H1 (cell line): ENCODE measurements around the gene COL21A1. TPM values are rescaled to one million over a fixed set of nuclear protein-coding genes. Genes with fewer than 3 reads are reported as not detected.

ENCODE experiments used
- CTCF ChIA-PET: fragments of 300-600 bp; sonication (Branson Sonifier 250); formaldehyde crosslinking; loops from one replicate; lab custom pipeline; 2021; ENCODE audit not compliant: partially characterized antibody; lab: Charles Lee
- POLR2A ChIA-PET: fragments of 300-600 bp; sonication (Branson Sonifier 250); formaldehyde crosslinking; loops from one replicate; lab custom pipeline; 2021; ENCODE audit warnings: inconsistent platforms; ENCODE audit not compliant: partially characterized antibody; lab: Charles Lee
- DNase-seq, 2 experiments: peaks; one replicate each; pipeline versions ENCODE4 v3.0.0 to v3.0.0-alpha.2; 2010 to 2022; ENCODE audit warnings: low spot score in 2 of 2, low read depth in 1 of 2, mixed read lengths in 1 of 2
- FAIRE-seq: peaks from 2 replicates; lab custom pipeline; 2011; peaks lifted over from hg19 to GRCh38; lab: Jason Lieb, UNC
- H2AFZ ChIP-seq: 2 replicates; pipeline ENCODE4 v1.8.1; 2012; ENCODE audit warnings: low read length, inconsistent platforms
- H2AK5ac ChIP-seq: 2 replicates; pipeline ENCODE4 v1.6.1; 2013; ENCODE audit warnings: low read depth, low read length
- H2BK120ac ChIP-seq: replicated peaks from 2 replicates; pipeline ENCODE3; 2013; ENCODE audit warnings: low read depth, low read length, inconsistent platforms
- H2BK12ac ChIP-seq: 2 replicates; pipeline ENCODE4 v1.6.1; 2013; ENCODE audit warnings: low read depth, low read length
- H2BK15ac ChIP-seq: 2 replicates; pipeline ENCODE4 v1.6.1; 2013; ENCODE audit warnings: low read length
- H2BK20ac ChIP-seq: 2 replicates; pipeline ENCODE4 v1.6.1; 2013; ENCODE audit warnings: low read length
- H2BK5ac ChIP-seq: 2 replicates; pipeline ENCODE4 v1.6.1; 2013; ENCODE audit warnings: low read depth, low read length
- H3K14ac ChIP-seq: 2 replicates; pipeline ENCODE4 v1.6.1; 2013; ENCODE audit warnings: inconsistent platforms; ENCODE audit not compliant: insufficient read length
- H3K18ac ChIP-seq: 2 replicates; pipeline ENCODE4 v1.6.1; 2013; ENCODE audit warnings: low read length; ENCODE audit errors: extremely low read depth
- H3K23ac ChIP-seq: 2 replicates; pipeline ENCODE4 v1.6.1; 2013; ENCODE audit warnings: inconsistent platforms; ENCODE audit not compliant: insufficient read length
- H3K23me2 ChIP-seq: 2 replicates; pipeline ENCODE4 v1.6.1; 2013; ENCODE audit warnings: low read depth, low read length
- H3K27ac ChIP-seq: 2 replicates; pipeline ENCODE4 v1.6.1; 2011; ENCODE audit warnings: low read depth, low read length, inconsistent platforms
- H3K27me3 ChIP-seq, 4 experiments: replicated peaks in 1 of 4; 1 replicate in 1 of 4; 2 replicates in 3 of 4; pipeline versions ENCODE4 v1.6.1 to v1.8.1; 2011 to 2013; ENCODE audit warnings: low read length in 3 of 4, mild to moderate bottlenecking in 3 of 4, inconsistent platforms in 2 of 4, mixed read lengths in 2 of 4, moderate library complexity in 1 of 4; ENCODE audit not compliant: control insufficient read depth in 3 of 4, insufficient read depth in 3 of 4; ENCODE audit errors: extremely low read depth in 1 of 4
- H3K36me3 ChIP-seq, 4 experiments: 2 replicates each; pipeline versions ENCODE4 v1.6.1 to v1.8.1; 2011 to 2013; ENCODE audit warnings: mild to moderate bottlenecking in 4 of 4, low read length in 3 of 4, moderate library complexity in 2 of 4, control low read depth in 1 of 4, inconsistent platforms in 1 of 4; ENCODE audit not compliant: insufficient read depth in 4 of 4, control insufficient read depth in 2 of 4
- H3K4ac ChIP-seq: replicated peaks from 2 replicates; pipeline ENCODE3; 2013; ENCODE audit warnings: low read length, low read depth, mixed read lengths, inconsistent platforms; ENCODE audit not compliant: insufficient read length
- H3K4me1 ChIP-seq, 4 experiments: replicated peaks in 1 of 4; 1 replicate in 1 of 4; 2 replicates in 3 of 4; pipeline versions ENCODE4 v1.6.1 to v1.8.1; 2011 to 2013; ENCODE audit warnings: low read length in 3 of 4, inconsistent platforms in 2 of 4, mixed read lengths in 1 of 4; ENCODE audit not compliant: insufficient read depth in 4 of 4, control insufficient read depth in 3 of 4
- H3K4me2 ChIP-seq, 2 experiments: 2 replicates each; pipeline versions ENCODE4 v1.6.1 to v1.8.1; 2011 to 2013; ENCODE audit warnings: low read depth in 2 of 2, low read length in 2 of 2, control low read depth in 1 of 2, inconsistent platforms in 1 of 2, mild to moderate bottlenecking in 1 of 2; ENCODE audit not compliant: insufficient read depth in 1 of 2
- H3K4me3 ChIP-seq, 4 experiments: fragments of 200-600, 300-600 bp in 1 of 4; sonication (generic), shearing (Covaris generic), sonication (Bioruptor Twin) in 1 of 4; 2 replicates each; pipeline versions ENCODE4 v1.5.1 to v1.8.1; 2011 to 2016; ENCODE audit warnings: low read length in 4 of 4, low read depth in 3 of 4, control low read depth in 2 of 4, inconsistent platforms in 2 of 4, mild to moderate bottlenecking in 2 of 4, mixed read lengths in 1 of 4, moderate library complexity in 1 of 4; ENCODE audit not compliant: insufficient read depth in 2 of 4; ENCODE audit errors: extremely low read depth in 1 of 4
- H3K56ac ChIP-seq: replicated peaks from 2 replicates; pipeline ENCODE3; 2013; ENCODE audit warnings: low read depth, mild to moderate bottlenecking, mixed read lengths, low read length, inconsistent platforms; ENCODE audit not compliant: insufficient read length
- H3K79me1 ChIP-seq: 2 replicates; pipeline ENCODE4 v1.6.1; 2013; ENCODE audit warnings: low read depth, low read length, control low read depth
- H3K79me2 ChIP-seq, 2 experiments: 2 replicates each; pipeline versions ENCODE4 v1.6.1 to v1.8.1; 2012 to 2013; ENCODE audit warnings: low read length in 2 of 2, mild to moderate bottlenecking in 2 of 2, inconsistent platforms in 1 of 2; ENCODE audit not compliant: insufficient read depth in 2 of 2, control insufficient read depth in 1 of 2
- H3K9ac ChIP-seq, 4 experiments: replicated peaks in 1 of 4; 1 replicate in 1 of 4; 2 replicates in 3 of 4; pipeline versions ENCODE4 v1.6.1 to v1.8.1; 2011 to 2013; ENCODE audit warnings: low read depth in 3 of 4, low read length in 3 of 4, control low read depth in 2 of 4, mild to moderate bottlenecking in 2 of 4, moderate library complexity in 2 of 4, inconsistent platforms in 1 of 4; ENCODE audit errors: extremely low read depth in 1 of 4
- H3K9me3 ChIP-seq, 2 experiments: 2 replicates each; pipeline versions ENCODE4 v1.6.1 to v1.8.1; 2012 to 2013; ENCODE audit warnings: mild to moderate bottlenecking in 2 of 2, moderate library complexity in 2 of 2, control low read depth in 1 of 2, inconsistent platforms in 1 of 2, low read depth in 1 of 2, low read length in 1 of 2, mixed read lengths in 1 of 2; ENCODE audit not compliant: insufficient read depth in 2 of 2
- H4K20me1 ChIP-seq, 2 experiments: replicated peaks in 1 of 2; 2 replicates each; pipeline versions ENCODE3 to v1.8.1; 2011 to 2013; ENCODE audit warnings: inconsistent platforms in 2 of 2, low read length in 2 of 2, mild to moderate bottlenecking in 1 of 2; ENCODE audit not compliant: insufficient read depth in 2 of 2, control insufficient read depth in 1 of 2
- H4K5ac ChIP-seq: 2 replicates; pipeline ENCODE4 v1.6.1; 2013; ENCODE audit warnings: low read length, low read depth, mixed read lengths, inconsistent platforms; ENCODE audit not compliant: insufficient read length
- H4K8ac ChIP-seq: 2 replicates; pipeline ENCODE4 v1.8.0; 2013; ENCODE audit warnings: mild to moderate bottlenecking, moderate library complexity, low read length, inconsistent platforms; ENCODE audit not compliant: insufficient read depth; ENCODE audit errors: extremely low read depth
- H4K91ac ChIP-seq: replicated peaks from 2 replicates; pipeline ENCODE3; 2013; ENCODE audit warnings: low read length, mixed read lengths, inconsistent platforms; ENCODE audit not compliant: insufficient read length
- HDAC2 ChIP-seq, 2 experiments: fragments of 300-600 bp in 1 of 2; sonication (generic) in 1 of 2; IDR thresholded peaks; 2 replicates each; pipeline ENCODE4 v1.6.1; 2011 to 2012; ENCODE audit warnings: low read depth in 2 of 2, low read length in 2 of 2, mild to moderate bottlenecking in 2 of 2, moderate library complexity in 2 of 2, borderline replicate concordance in 1 of 2, inconsistent platforms in 1 of 2
- WGBS, 2 experiments: shearing (Covaris generic) in 1 of 2; methylation state at CpG; one replicate each; pipeline versions ENCODE4 v1.1.6 to v1.1.7; 2013 to 2015; ENCODE audit warnings: low lambda C conversion rate in 2 of 2, mixed read lengths in 2 of 2, inconsistent platforms in 1 of 2, low coverage in 1 of 2, missing lambda C conversion rate in 1 of 2; ENCODE audit not compliant: insufficient replicate concordance in 2 of 2, insufficient coverage in 1 of 2, insufficient read length in 1 of 2; ENCODE audit errors: extremely low coverage in 1 of 2, missing lambda C conversion rate in 1 of 2; 5-methylcytosine and 5-hydroxymethylcytosine counted together
- polyA plus RNA-seq, 7 experiments: library from polyadenylated mRNA; depleted of rRNA in 3 of 7; stranded (reverse) in 5 of 7; unstranded in 2 of 7; fragments of >200 nt in 5 of 7; fragments of 200-250 nt in 2 of 7; gene quantifications; 1 replicate in 5 of 7; 2 replicates in 1 of 7; 4 replicates in 1 of 7; pipeline versions ENCODE4 v1.2.1 to v1.2.3, GENCODE V29; 2011 to 2013; ENCODE audit warnings: missing spikeins in 2 of 7, mixed read lengths in 2 of 7
- total RNA-seq: library from RNA; stranded (reverse); fragmentation: NEBNext Ultra II Directional; extraction: Animal tissue kit (Norgen Biotek cat#: 25700); gene quantifications from 2 replicates; pipeline ENCODE4 v1.2.1, GENCODE V29; 2021
- TF ChIP-seq, protein P1 (sequence below), 3 experiments: IDR thresholded peaks; 1 replicate in 2 of 3; 2 replicates in 1 of 3; pipeline versions ENCODE4 v1.5.1 to v1.6.1; 2011; ENCODE audit warnings: low read length in 3 of 3, mild to moderate bottlenecking in 3 of 3, inconsistent platforms in 2 of 3, low read depth in 1 of 3, moderate library complexity in 1 of 3; ENCODE audit not compliant: insufficient read depth in 1 of 3; ENCODE audit errors: control extremely low read depth in 1 of 3

COL21A1 gene
- total and polyA plus RNA-seq, 2 of the 8 experiments (the other 6 are each of a cell fraction or from before 2014, with no cell fraction given), result 1.6 to 3.4 TPM

GRCh38 chr6:56072856-56073255 is 174.5 kb downstream of the COL21A1 start:
- Histone ChIP-seq H3K56ac (no peak overlapping the region), H2BK20ac (no peak overlapping the region), H3K23ac (no peak overlapping the region), H3K18ac (no peak overlapping the region), H3K9me3 (no peaks in the 10 kb centered on the region), H3K4me1 (no peaks in the 10 kb centered on the region), H3K9ac (no peak overlapping the region), H3K4me3 (no peak overlapping the region), H2AK5ac (no peak overlapping the region), H4K91ac (no peak overlapping the region), H3K27me3 (no peaks in the 10 kb centered on the region), H2BK120ac (no peak overlapping the region), H3K79me1 (no peaks in the 10 kb centered on the region), H2AFZ (no peak overlapping the region), H3K79me2 (no peaks in the 10 kb centered on the region), H3K4me2 (no peak overlapping the region), H4K8ac (no peak overlapping the region), H3K23me2 (no peaks in the 10 kb centered on the region), H3K36me3 (no peaks in the 10 kb centered on the region), H4K20me1 (no peaks in the 10 kb centered on the region), H3K4ac (no peak overlapping the region), H2BK15ac (no peak overlapping the region), H2BK5ac (no peak overlapping the region), H2BK12ac (no peak overlapping the region), H3K14ac (no peak overlapping the region), H4K5ac (no peak overlapping the region), H3K27ac (no peak overlapping the region)
- DNase-seq (no peak), FAIRE-seq (no peak)
- no peak for TF ChIP-seq HDAC2 (IDR thresholded peaks at IDR 0.05; ENCODE audit: borderline replicate concordance in 1 of 2, low read depth in 2 of 2, low read length in 2 of 2)
- TF ChIP-seq, protein P1, sequence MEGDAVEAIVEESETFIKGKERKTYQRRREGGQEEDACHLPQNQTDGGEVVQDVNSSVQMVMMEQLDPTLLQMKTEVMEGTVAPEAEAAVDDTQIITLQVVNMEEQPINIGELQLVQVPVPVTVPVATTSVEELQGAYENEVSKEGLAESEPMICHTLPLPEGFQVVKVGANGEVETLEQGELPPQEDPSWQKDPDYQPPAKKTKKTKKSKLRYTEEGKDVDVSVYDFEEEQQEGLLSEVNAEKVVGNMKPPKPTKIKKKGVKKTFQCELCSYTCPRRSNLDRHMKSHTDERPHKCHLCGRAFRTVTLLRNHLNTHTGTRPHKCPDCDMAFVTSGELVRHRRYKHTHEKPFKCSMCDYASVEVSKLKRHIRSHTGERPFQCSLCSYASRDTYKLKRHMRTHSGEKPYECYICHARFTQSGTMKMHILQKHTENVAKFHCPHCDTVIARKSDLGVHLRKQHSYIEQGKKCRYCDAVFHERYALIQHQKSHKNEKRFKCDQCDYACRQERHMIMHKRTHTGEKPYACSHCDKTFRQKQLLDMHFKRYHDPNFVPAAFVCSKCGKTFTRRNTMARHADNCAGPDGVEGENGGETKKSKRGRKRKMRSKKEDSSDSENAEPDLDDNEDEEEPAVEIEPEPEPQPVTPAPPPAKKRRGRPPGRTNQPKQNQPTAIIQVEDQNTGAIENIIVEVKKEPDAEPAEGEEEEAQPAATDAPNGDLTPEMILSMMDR (IDR thresholded peaks at IDR 0.05; ENCODE audit: control extremely low read depth in 1 of 3, insufficient read depth in 1 of 3, low read depth in 1 of 3, low read length in 3 of 3), result no peak
- ChIA-PET POLR2A (no interaction called here), CTCF (interaction anchor here (0.6 to 1.4 kb wide), 3 partner anchors 57 to 244 kb away, joined by 3 to 4 read pairs (median 3); partner anchors contain the start of gene COL21A1)
- WGBS, 2 experiments, result 83% methylated on average over 1 of the region's 1 CpG; no CpG with 5 or more reads in 1 of the 2 experiments
